ENCODE results near the gene RSBN1L. TPM values are rescaled to one million over a fixed set of nuclear protein-coding genes. Genes with fewer than 3 reads are reported as not detected.

RSBN1L gene
- total and polyA plus RNA-seq, 2 donors (not counting 3 experiments of a cell fraction or from before 2014, with no cell fraction given): 3.0 to 13.1 TPM

DNA sequence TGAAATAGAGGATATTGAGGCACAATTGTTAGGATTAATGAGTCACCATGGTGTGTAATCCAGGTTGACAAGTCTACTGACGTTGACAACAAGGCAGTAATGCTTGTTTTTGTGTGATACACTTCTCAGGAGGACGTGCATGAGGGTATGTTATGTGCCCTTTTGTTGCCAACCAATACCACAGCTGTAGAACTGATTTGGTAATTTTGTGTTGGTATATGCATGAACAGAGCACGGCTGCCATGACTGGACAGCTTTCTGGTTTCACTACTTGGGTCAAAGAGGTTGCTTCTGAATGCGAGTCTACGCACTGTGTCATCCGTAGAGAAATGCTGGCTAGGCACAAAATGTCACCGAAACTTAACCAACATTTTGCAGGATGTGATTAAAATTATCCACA lies 135.2 kb downstream of the RSBN1L start:
- dilution Hi-C loops (cut with MboI; ENCODE audit: extremely low pct_ligation_motif_present, low sequenced_read_pairs) (no loop called here), intact Hi-C loops (cut with micrococcal nuclease) (no loop called here)
- Histone ChIP-seq H3K27ac (ENCODE audit: insufficient read depth, low read depth, low read length) (no peak overlapping the region), H3K9me1 (replicated peaks; ENCODE audit: control insufficient read depth, extremely low read depth, insufficient read depth, low read length) (no peaks in the 10 kb centered on the region), H4K20me1 (replicated peaks; ENCODE audit: control insufficient read depth, extremely low read depth, insufficient read depth, low read length) (no peaks in the 10 kb centered on the region), H3K4me1 (ENCODE audit: control insufficient read depth, extremely low read depth, insufficient read depth, low read length) (peaks cover 20% of the 10 kb centered on the region), H3K36me3 (ENCODE audit: control insufficient read depth in 2 of 2, extremely low read depth in 1 of 2, insufficient read depth in 2 of 2, low read length in 2 of 2) (no peaks in the 10 kb centered on the region), H3K4me2 (ENCODE audit: insufficient read depth, low read length) (no peak overlapping the region), H3K79me2 (ENCODE audit: control insufficient read depth, insufficient read depth, low read length) (no peaks in the 10 kb centered on the region), H2AFZ (ENCODE audit: low read depth, low read length) (no peak overlapping the region), H3K9ac (replicated peaks; ENCODE audit: extremely low read depth, insufficient read depth, low read length) (no peak overlapping the region), H3K4me3 (replicated peaks in 1 of 3; ENCODE audit: insufficient read depth in 1 of 3, low read depth in 1 of 3, low read length in 3 of 3) (no peak overlapping the region), H3K27me3 (ENCODE audit: control insufficient read depth in 2 of 2, insufficient read depth in 2 of 2, low read length in 2 of 2) (no peaks in the 10 kb centered on the region), H3K9me3 (replicated peaks; ENCODE audit: control insufficient read depth, insufficient read depth, low read length) (no peaks in the 10 kb centered on the region)
- ChIA-PET CTCF (interaction anchor here (0.7 to 1.2 kb wide), 2 partner anchors 13 to 36 kb away, joined by 3 to 4 read pairs; no protein-coding TSS in a partner anchor), POLR2A (no interaction called here)
- TF ChIP-seq FOS (IDR thresholded peaks at IDR 0.05; ENCODE audit: borderline replicate concordance, insufficient read depth, low read length): no peak
- no TSS peak for BruUV-seq (replicated peaks)
- no peak for FAIRE-seq
- no peak for DNase-seq (ENCODE audit: low read depth, low spot score)

- Histone ChIP-seq H3K27me3 (ENCODE audit: control insufficient read depth in 2 of 2, insufficient read depth in 2 of 2, low read length in 2 of 2) (no peaks in the 10 kb centered on the region), H3K36me3 (ENCODE audit: control insufficient read depth in 2 of 2, extremely low read depth in 1 of 2, insufficient read depth in 2 of 2, low read length in 2 of 2) (no peaks in the 10 kb centered on the region), H3K4me3 (replicated peaks in 1 of 3; ENCODE audit: insufficient read depth in 1 of 3, low read depth in 1 of 3, low read length in 3 of 3) (no peak overlapping the region), H4K20me1 (replicated peaks; ENCODE audit: control insufficient read depth, extremely low read depth, insufficient read depth, low read length) (no peaks in the 10 kb centered on the region), H3K9me1 (replicated peaks; ENCODE audit: control insufficient read depth, extremely low read depth, insufficient read depth, low read length) (no peaks in the 10 kb centered on the region), H3K4me2 (ENCODE audit: insufficient read depth, low read length) (no peak overlapping the region), H3K79me2 (ENCODE audit: control insufficient read depth, insufficient read depth, low read length) (no peaks in the 10 kb centered on the region), H3K4me1 (ENCODE audit: control insufficient read depth, extremely low read depth, insufficient read depth, low read length) (peaks cover 20% of the 10 kb centered on the region), H3K9ac (replicated peaks; ENCODE audit: extremely low read depth, insufficient read depth, low read length) (no peak overlapping the region), H3K9me3 (replicated peaks; ENCODE audit: control insufficient read depth, insufficient read depth, low read length) (no peaks in the 10 kb centered on the region), H3K27ac (ENCODE audit: insufficient read depth, low read depth, low read length) (no peak overlapping the region), H2AFZ (ENCODE audit: low read depth, low read length) (no peak overlapping the region)
- FAIRE-seq: no peak
- BruUV-seq (replicated peaks): no TSS peak
- intact Hi-C loops (cut with micrococcal nuclease): no loop called here
- ChIA-PET POLR2A (no interaction called here), CTCF (interaction anchor here (0.7 to 1.2 kb wide), 2 partner anchors 12 to 35 kb away, joined by 3 to 4 read pairs; no protein-coding TSS in a partner anchor)
- DNase-seq (ENCODE audit: low read depth, low spot score): no peak
- TF ChIP-seq GATA2 (IDR thresholded peaks at IDR 0.05; ENCODE audit: insufficient read depth, insufficient read length, low read depth, low read length) (no peak), EZH2 (IDR thresholded peaks at IDR 0.05; ENCODE audit: borderline replicate concordance, low read depth, low read length, severe bottlenecking) (no peak), POLR2A (IDR thresholded peaks at IDR 0.05; ENCODE audit: low read depth, low read length) (no peak), FOS (IDR thresholded peaks at IDR 0.05; ENCODE audit: borderline replicate concordance, insufficient read depth, low read length) (no peak), MYC (IDR thresholded peaks at IDR 0.05; ENCODE audit: low read depth, low read length) (no peak), POLR2AphosphoS5 (IDR thresholded peaks at IDR 0.05; ENCODE audit: insufficient read depth, low read depth, low read length) (no peak), JUN (IDR thresholded peaks at IDR 0.05; ENCODE audit: borderline replicate concordance, insufficient read depth, insufficient read length, low read depth) (no peak)
- TF ChIP-seq, protein P1, sequence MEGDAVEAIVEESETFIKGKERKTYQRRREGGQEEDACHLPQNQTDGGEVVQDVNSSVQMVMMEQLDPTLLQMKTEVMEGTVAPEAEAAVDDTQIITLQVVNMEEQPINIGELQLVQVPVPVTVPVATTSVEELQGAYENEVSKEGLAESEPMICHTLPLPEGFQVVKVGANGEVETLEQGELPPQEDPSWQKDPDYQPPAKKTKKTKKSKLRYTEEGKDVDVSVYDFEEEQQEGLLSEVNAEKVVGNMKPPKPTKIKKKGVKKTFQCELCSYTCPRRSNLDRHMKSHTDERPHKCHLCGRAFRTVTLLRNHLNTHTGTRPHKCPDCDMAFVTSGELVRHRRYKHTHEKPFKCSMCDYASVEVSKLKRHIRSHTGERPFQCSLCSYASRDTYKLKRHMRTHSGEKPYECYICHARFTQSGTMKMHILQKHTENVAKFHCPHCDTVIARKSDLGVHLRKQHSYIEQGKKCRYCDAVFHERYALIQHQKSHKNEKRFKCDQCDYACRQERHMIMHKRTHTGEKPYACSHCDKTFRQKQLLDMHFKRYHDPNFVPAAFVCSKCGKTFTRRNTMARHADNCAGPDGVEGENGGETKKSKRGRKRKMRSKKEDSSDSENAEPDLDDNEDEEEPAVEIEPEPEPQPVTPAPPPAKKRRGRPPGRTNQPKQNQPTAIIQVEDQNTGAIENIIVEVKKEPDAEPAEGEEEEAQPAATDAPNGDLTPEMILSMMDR (IDR thresholded peaks at IDR 0.05; ENCODE audit: extremely low read depth in 1 of 2, insufficient read depth in 1 of 2, low read depth in 1 of 2, low read length in 2 of 2): no peak
- TF ChIP-seq, protein P2, sequence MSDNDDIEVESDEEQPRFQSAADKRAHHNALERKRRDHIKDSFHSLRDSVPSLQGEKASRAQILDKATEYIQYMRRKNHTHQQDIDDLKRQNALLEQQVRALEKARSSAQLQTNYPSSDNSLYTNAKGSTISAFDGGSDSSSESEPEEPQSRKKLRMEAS (IDR thresholded peaks at IDR 0.05; ENCODE audit: insufficient read depth, insufficient read length): no peak
- dilution Hi-C loops (cut with MboI; ENCODE audit: extremely low pct_ligation_motif_present, low sequenced_read_pairs): no loop called here
Measured at GRCh38 chr7:77831953-77832352, 135.7 kb downstream of the RSBN1L start.
